ENCODE measurements around the gene ANKRD22. TPM values are rescaled to one million over a fixed set of nuclear protein-coding genes. Genes with fewer than 3 reads are reported as not detected.

The ANKRD22 gene
- total RNA-seq, 1 experiment from 2014 or later, result not detected

- DNase-seq (ENCODE audit: low spot score), result peak; percentile 48
Observed at GRCh38 chr10:88879534-88880281, 28.1 kb upstream of the ANKRD22 start, which contains the start of gene STAMBPL1. STAMBPL1 (plus strand) TSS chr10:88880245; CDS start chr10:88901709, 21,464 bp downstream.

DNA sequence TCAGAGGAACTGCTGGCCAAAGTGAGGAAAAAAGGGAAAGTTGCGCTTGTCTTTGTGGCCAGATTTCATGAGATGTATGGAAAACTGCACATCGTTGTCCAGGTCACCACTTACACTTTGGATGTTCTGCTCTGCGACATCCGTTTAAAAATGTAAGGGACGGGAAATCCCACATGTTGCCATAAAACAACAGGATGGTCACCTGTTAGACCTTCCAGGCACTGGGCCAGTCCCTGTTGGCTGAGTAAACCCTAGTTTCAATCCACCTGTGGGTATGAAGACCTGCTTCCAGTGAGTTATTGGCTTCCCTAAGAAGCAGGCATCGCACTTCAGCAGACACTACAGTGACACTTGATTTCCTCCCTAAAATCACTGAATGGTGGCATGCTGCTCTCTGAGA is 25.7 kb upstream of the ANKRD22 start:
- DNase-seq (ENCODE audit: low spot score), result no peak

DNA sequence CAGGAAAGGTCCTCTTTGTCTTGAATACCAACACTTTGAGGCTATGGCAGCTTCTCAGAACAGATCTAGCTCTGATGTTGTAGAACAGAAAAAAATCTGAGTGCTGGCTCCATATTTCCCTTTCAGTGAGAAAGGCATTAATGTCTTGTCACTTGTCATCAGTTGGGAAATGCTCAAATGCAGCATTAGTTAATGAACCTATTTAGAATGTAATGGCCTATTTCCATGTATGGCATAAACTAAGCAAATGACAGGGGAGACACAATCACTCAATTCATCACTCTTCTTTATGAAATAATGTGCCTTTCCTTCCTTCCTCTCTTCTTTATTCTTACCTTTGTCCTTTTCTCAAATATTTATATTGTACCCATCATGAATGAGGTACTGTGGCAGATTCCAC is 23.4 kb upstream of the ANKRD22 start:
- DNase-seq (ENCODE audit: low spot score), result no peak

DNA sequence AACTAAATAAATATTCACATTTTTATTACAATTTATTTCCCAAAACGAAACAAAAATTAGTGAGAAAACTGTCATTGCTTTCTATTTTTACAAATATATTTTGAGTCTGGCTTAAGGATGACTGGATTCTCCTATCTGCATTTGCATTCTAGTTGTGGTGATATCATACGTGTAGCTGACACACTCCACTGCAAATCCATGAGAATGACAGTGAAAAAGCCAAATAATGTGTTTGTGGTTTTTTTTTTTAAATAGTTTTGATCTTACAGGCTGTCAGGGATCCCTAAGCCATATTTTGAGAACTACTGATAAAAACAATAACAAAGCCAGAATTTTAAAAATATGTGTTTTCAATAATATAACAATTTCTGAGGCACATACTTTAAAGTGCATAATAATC is 22.6 kb upstream of the ANKRD22 start:
- no peak for DNase-seq (ENCODE audit: low spot score)

- DNase-seq (ENCODE audit: low spot score), result no peak
Observed at GRCh38 chr10:88873757-88874156, 22.1 kb upstream of the ANKRD22 start.

DNA sequence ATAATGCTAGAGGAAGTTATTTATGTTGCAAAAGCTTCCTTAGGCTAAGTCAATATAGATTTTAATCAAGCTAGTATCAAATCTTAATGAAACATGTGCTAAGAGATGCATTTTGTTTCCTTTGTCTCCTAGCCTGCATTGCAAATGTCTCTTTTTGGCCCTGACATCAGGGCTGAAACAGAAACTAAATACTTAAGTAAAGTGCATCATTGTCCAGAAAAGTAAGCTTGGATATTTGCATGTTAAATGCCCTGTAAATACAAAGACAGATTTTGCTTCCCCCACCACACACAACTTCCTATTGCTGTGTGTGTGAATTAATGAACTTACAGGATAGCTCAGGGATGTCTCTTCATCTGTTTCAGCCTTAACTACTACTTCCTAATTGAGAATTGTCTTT is 18.4 kb upstream of the ANKRD22 start:
- no peak for DNase-seq (ENCODE audit: low spot score)

DNA sequence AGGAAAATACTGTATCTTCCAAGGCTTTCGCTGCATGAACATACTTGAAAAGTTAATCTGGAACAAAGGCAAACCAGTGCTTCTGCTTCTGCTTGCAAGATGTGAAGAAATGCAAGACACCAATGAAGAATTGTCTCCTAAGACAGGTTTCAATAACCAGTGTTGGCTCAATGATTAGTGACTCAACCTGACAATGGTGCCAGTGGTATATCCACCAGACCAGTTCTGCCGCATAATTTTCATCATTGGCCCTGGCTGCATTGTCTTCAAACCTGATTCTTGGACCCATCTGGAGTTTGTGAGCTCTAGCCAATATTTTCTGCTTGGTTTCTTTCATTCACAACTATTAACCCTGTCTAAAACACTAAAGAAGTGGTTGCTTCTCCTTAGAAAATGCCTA is 14.8 kb upstream of the ANKRD22 start:
- no peak for DNase-seq (ENCODE audit: low spot score)

GRCh38 chr10:88865281-88865876 is 13.7 kb upstream of the ANKRD22 start:
- DNase-seq (ENCODE audit: low spot score), result no peak

DNA sequence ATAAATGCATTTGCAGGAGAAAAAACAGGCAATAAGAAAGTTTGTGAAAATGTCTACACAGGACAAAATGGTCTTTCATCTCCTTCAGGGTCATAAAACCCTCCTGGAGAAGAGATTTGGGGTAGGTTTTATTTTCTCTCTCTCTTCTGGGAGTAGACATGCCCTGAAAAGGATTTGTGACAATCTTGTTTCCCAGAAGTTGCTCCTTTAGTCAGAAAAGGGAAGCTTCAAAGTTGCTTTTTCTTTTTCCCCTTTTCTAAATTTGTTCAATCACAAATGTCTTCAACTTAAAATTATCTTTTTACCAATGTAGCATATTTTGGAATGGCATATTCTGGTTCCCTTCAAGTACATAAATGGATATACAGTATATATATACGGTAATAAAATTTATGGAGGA is 9.4 kb upstream of the ANKRD22 start:
- DNase-seq (ENCODE audit: low spot score), result no peak

GRCh38 chr10:88858491-88858890 is 6.8 kb upstream of the ANKRD22 start:
- DNase-seq (ENCODE audit: low spot score), result no peak

DNA sequence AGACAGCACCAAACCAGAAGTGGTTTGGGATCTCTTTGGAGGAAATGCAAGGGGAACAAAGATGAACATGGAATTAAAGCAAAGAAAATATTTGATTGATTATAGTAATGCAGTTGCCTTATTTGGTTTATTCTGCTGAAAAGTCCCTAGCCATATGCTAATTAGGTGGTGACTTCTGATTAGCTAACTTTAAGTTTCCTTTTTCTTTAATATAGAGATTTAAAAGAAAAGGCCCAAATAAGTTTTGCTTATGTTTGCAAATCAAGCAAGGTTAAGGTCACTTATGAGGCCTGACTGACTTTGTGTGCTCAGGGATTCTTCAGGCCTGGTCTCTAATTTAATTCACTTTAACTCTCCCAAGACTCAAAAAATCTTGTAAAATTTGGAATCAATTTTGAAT is 6.2 kb upstream of the ANKRD22 start:
- DNase-seq (ENCODE audit: low spot score), result no peak

- DNase-seq (ENCODE audit: low spot score), result no peak
Observed at GRCh38 chr10:88854684-88855083, 3.0 kb upstream of the ANKRD22 start.

GRCh38 chr10:88853155-88853881 is 1.7 kb upstream of the ANKRD22 start:
- no peak for DNase-seq (ENCODE audit: low spot score)

DNA sequence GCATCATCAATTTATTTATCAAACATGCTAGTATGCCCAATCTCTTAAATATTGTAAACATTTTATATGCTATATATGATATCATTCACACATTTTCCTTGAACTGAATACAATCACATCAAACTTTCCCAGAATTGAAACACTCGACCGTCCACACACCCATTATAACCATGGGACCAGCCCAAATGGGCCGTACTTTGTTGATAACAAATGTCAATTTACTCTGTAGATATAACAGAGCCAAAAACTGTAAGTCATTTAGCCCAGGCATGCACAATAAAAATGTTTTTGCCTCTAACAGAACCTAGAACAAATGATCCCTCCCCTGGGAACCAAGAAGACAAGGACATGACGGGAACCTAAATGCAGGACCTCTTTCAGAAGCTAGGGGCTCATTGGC is 683 bp upstream of the ANKRD22 start:
- DNase-seq (ENCODE audit: low spot score), result no peak

- DNase-seq (ENCODE audit: low spot score), result no peak
Observed at GRCh38 chr10:88850712-88851111, 932 bp downstream of the ANKRD22 start.

- no peak for DNase-seq (ENCODE audit: low spot score)
Observed at GRCh38 chr10:88849234-88849633, 2.4 kb downstream of the ANKRD22 start.

DNA sequence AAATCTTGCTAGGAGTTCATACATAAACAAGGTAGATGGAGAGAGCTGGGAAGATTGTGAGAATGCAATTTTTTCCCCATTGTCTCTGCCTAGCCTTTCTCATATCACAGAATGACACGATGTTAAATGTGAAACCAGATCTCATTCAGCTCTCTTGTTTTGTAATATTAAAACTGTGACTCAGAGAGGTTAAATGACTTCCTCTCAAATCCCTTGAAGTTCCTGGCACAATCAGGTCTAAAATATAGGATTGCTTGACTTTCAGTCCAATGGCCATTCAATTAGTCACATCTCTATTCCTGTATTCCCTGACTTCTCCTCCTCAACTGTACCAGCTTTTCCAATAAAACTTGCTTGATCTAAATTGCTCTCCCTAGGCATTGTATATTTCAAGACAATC is 3.1 kb downstream of the ANKRD22 start:
- DNase-seq (ENCODE audit: low spot score), result peak; percentile 81

DNA sequence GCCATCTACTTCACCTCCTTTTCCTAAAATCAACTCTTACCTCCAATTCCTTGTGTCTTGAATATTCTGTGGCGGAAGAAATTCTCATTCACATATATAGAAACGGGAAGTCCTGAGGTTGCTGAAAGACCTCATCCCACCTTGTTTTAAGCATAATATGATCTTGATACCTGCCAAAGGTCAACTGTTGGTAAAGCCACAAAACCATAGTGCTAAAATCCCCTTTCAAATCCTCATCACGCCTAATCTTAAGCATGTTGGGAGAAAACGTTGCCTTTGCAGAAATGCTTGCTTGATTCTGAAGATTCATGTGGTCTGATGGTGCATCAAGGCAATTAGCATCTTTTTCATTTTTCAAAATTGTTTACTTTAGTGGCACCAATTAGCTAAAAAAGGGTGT is 8.5 kb downstream of the ANKRD22 start:
- DNase-seq (ENCODE audit: low spot score), result no peak

DNA sequence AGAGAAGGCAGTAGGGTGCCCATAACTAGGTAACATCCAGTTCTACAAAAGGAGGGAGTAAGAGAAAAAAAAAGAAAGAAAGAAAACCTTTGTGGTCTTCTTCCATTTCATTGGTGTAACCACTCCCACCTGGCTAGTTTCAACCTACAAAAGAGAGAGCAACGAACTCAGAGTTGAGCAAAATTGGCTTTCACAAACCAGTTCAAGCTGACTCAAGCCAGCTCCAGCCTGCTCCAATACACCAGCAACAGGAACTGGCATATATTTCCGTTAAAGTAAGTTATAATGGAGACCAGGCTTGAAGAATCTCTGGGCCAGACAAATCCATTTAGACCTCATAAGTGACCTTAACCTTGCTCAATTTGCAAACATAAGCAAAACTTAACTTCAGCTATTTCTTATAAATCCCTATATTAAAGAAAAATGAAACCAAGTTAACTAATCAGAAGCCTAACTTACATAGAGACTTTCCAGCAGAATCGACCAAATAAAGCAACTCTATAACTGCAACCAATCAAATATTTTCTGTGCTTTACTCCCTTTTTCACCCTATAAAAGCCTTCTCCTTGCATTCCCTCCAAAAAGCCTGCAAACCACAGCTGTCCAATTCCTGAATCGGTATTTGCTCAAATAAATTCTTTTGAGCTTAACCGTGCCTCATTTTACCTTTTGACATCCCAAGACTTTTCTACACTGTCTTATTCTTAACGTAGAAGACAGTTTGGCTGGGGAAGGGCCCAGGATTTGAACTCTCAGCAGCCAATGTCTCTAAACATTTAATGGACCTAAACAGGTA is 10.1 kb downstream of the ANKRD22 start:
- DNase-seq (ENCODE audit: low spot score), result no peak

DNA sequence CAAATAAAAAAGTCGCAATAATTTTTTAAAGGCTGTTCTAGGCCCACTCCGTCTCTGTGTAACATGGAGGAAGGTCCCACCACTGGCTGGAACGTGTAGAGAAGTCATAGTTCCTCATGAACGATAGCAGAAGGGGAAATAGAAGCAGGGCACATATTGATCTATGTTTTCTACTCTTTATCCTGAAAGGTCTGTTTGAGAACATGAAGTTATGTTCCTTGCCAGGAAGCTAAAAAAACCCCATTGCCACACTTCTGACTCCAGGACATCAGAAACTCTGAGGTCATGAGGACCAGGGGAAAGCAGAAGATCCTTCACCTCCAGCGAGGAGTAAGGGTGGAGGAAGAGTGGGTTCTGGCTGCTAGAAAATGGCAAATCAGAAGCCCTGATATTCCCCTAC is 10.8 kb downstream of the ANKRD22 start:
- DNase-seq (ENCODE audit: low spot score), result no peak

GRCh38 chr10:88840104-88840503 is 11.5 kb downstream of the ANKRD22 start:
- no peak for DNase-seq (ENCODE audit: low spot score)

GRCh38 chr10:88838766-88839350 is 12.8 kb downstream of the ANKRD22 start:
- DNase-seq (ENCODE audit: low spot score), result no peak
